ENCODE data around the gene HYDIN. TPM values are rescaled to one million over a fixed set of nuclear protein-coding genes. Genes with fewer than 3 reads are reported as not detected.
A peak's percentile ranks its signal among the peaks of the same experiment; 100 is the strongest.

Gene HYDIN
- total RNA-seq, 1 experiment from 2014 or later = 0.35 TPM

DNA sequence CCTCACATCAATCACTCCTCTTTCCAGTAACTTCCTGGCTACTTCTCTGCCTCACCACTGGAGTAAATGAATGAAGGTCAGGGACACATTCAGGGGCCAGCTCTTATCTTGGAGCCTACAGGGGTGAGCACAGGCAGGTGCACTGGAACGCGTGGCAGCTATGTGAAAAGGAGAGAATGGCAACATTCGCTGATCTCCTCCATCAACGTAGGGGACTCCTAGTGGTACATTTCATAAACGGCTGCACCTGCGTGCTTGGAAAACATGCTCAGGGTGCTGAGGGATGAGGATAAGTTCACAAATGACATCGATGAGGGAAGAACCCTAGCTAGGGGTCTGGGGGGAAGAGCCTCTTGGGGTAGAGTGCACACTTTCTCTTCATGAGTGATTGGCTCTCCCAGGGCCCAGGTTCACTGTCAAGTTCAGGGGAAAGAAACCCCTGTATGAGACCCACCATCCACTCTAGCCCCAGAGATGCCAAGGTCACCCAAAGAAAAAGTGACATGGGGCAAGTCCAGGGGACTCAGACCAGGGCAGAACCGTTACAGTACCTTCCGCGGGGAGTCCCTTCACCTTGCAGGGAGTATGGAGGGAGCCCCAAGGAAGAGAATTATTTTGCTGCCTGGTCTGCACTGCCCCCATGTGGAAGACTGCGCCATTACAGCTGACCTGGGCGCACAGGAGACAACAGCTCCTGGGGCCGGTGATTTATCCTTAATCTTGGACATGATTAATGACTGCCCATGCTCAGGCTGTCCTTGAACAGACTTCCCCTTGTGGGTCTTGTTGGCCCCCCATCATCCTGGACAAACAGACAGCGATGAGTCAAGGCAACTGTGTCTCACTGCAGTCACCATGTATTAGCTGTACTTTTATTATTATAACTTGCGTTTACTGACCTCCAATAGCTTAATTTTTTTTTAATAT, 459.6 kb downstream of the HYDIN start:
- Mint-ChIP-seq H3K4me3 (ENCODE audit: unreplicated experiment) (no peak overlapping the region), H3K9me3 (ENCODE audit: unreplicated experiment) (no peaks in the 10 kb centered on the region), H3K4me1 (ENCODE audit: insufficient read depth, unreplicated experiment) (peaks cover 12% of the 10 kb centered on the region), H3K36me3 (ENCODE audit: insufficient read depth, unreplicated experiment) (peaks cover 38% of the 10 kb centered on the region), H3K27ac (ENCODE audit: low read depth, unreplicated experiment) (no peak overlapping the region), H3K27me3 (ENCODE audit: insufficient read depth, unreplicated experiment) (no peaks in the 10 kb centered on the region)
- DNase-seq (ENCODE audit: unreplicated experiment) = peak; percentile 76
- POLR2A ChIA-PET = interaction anchor here (0.6 to 2.5 kb wide), 14 partner anchors 10 to 750 kb away, joined by 3 to 12 read pairs (median 4); partner anchors contain the start of genes DDX19A, MTSS2 and VAC14
- intact Hi-C loops (cut with micrococcal nuclease) = loop anchor here (1.0 to 10.0 kb wide), 4 partner anchors 56 to 246 kb away; partner anchors contain the start of genes COG4 and SF3B3
- BruUV-seq (replicated peaks) = no TSS peak
- TF ChIP-seq, protein P1, sequence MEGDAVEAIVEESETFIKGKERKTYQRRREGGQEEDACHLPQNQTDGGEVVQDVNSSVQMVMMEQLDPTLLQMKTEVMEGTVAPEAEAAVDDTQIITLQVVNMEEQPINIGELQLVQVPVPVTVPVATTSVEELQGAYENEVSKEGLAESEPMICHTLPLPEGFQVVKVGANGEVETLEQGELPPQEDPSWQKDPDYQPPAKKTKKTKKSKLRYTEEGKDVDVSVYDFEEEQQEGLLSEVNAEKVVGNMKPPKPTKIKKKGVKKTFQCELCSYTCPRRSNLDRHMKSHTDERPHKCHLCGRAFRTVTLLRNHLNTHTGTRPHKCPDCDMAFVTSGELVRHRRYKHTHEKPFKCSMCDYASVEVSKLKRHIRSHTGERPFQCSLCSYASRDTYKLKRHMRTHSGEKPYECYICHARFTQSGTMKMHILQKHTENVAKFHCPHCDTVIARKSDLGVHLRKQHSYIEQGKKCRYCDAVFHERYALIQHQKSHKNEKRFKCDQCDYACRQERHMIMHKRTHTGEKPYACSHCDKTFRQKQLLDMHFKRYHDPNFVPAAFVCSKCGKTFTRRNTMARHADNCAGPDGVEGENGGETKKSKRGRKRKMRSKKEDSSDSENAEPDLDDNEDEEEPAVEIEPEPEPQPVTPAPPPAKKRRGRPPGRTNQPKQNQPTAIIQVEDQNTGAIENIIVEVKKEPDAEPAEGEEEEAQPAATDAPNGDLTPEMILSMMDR (IDR thresholded peaks at IDR 0.05; ENCODE audit: unreplicated experiment) = peak; percentile 96
- CTCF ChIA-PET = interaction anchor here (0.6 to 6.8 kb wide), 64 partner anchors 9 to 821 kb away, joined by 3 to 121 read pairs (median 4); partner anchors contain the start of gene MTSS2

DNA sequence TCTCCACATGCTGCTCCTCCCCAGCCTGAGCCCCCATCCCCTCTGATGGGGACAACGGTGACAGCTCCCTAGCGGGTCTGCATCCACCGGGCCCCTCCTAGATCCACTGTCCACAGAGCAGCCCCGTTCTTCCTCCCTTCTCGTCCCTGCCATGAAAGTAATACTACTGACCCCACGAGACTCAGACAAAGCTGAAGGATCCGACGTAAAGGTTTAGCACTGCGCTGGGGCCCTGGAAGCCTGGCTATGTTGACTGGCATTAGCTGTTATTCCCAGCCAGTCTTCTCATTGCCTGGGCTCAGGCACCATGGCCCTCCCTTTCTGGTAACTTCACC, 460.3 kb downstream of the HYDIN start:
- intact Hi-C loops (cut with micrococcal nuclease) = loop anchor here (2.0 to 10.0 kb wide), 2 partner anchors 85 to 245 kb away; partner anchors contain the start of genes COG4 and SF3B3
- H3K4me1 Mint-ChIP-seq (ENCODE audit: insufficient read depth, unreplicated experiment) = peaks cover 12% of the 10 kb centered on the region
- DNase-seq (ENCODE audit: unreplicated experiment) = no peak
- H3K9me3 Mint-ChIP-seq (ENCODE audit: unreplicated experiment) = no peaks in the 10 kb centered on the region
- H3K27me3 Mint-ChIP-seq (ENCODE audit: insufficient read depth, unreplicated experiment) = no peaks in the 10 kb centered on the region
- CTCF ChIA-PET = interaction anchor here (0.6 to 6.8 kb wide), 41 partner anchors 9 to 408 kb away, joined by 3 to 121 read pairs (median 7); partner anchors contain the start of gene MTSS2
- no TSS peak for BruUV-seq (replicated peaks)
- POLR2A ChIA-PET = interaction anchor here (0.7 to 2.5 kb wide), 6 partner anchors 26 to 751 kb away, joined by 3 to 12 read pairs (median 8); partner anchors contain the start of gene MTSS2
- peaks cover 34% of the 10 kb centered on the region for H3K36me3 Mint-ChIP-seq (ENCODE audit: insufficient read depth, unreplicated experiment)
- H3K27ac Mint-ChIP-seq (ENCODE audit: low read depth, unreplicated experiment) = no peak overlapping the region
- H3K4me3 Mint-ChIP-seq (ENCODE audit: unreplicated experiment) = no peak overlapping the region
- TF ChIP-seq, protein P1 (IDR thresholded peaks at IDR 0.05; ENCODE audit: unreplicated experiment) = no peak

DNA sequence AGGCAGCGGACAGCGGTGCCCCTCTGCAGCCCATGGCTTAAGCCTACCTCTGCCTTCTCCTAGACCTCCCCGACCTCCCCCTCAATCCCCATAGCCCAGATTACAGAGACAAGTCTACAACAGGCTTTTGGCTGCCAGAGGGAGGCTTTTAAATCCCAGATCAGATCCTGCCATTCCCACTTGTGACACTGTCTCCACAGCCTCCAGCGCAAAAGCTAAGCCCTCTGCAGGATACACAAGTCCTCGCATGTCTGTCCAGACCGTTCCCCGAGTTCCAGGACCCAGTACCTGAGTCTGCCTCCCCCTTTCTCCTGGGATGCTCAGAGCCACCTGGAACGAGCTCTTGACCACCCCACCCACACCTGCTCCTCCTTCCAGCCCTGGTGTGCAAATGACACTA, 460.8 kb downstream of the HYDIN start:
- Mint-ChIP-seq H3K27me3 (ENCODE audit: insufficient read depth, unreplicated experiment) (no peaks in the 10 kb centered on the region), H3K9me3 (ENCODE audit: unreplicated experiment) (no peaks in the 10 kb centered on the region), H3K4me3 (ENCODE audit: unreplicated experiment) (no peak overlapping the region), H3K4me1 (ENCODE audit: insufficient read depth, unreplicated experiment) (peaks cover 12% of the 10 kb centered on the region), H3K36me3 (ENCODE audit: insufficient read depth, unreplicated experiment) (peaks cover 38% of the 10 kb centered on the region), H3K27ac (ENCODE audit: low read depth, unreplicated experiment) (no peak overlapping the region)
- CTCF ChIA-PET = interaction anchor here (0.7 to 6.8 kb wide), 29 partner anchors 10 to 407 kb away, joined by 3 to 121 read pairs (median 8); partner anchors contain the start of gene MTSS2
- intact Hi-C loops (cut with micrococcal nuclease) = loop anchor here (2.0 to 10.0 kb wide), 2 partner anchors 85 to 245 kb away; partner anchors contain the start of genes COG4 and SF3B3
- BruUV-seq (replicated peaks) = no TSS peak
- POLR2A ChIA-PET = interaction anchor here (0.9 to 2.5 kb wide), 4 partner anchors 9 to 85 kb away, joined by 3 to 12 read pairs (median 6); partner anchors contain the start of gene MTSS2
- TF ChIP-seq, protein P1 (IDR thresholded peaks at IDR 0.05; ENCODE audit: unreplicated experiment) = no peak
- no peak for DNase-seq (ENCODE audit: unreplicated experiment)

DNA sequence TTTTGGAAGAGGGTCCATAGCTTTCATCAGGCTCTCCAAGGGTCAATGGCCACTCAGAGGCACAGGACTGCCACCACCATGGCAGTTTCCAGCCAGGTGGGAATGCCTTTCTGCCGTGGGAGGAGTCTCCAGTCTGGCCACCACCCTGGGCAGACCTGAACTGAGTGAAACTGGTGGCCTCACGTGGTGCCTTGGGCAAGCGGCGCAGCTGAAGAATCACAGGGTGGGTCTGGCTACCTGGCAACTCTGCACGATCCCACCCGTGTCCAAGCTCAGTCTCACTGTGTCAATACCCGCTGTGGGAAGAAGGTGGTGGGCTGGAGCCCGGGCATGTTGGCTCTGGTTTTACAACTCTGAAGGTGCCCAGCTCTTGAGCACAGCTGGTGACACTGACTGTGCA, 461.4 kb downstream of the HYDIN start:
- H3K9me3 Mint-ChIP-seq (ENCODE audit: unreplicated experiment) = no peaks in the 10 kb centered on the region
- H3K36me3 Mint-ChIP-seq (ENCODE audit: insufficient read depth, unreplicated experiment) = peaks cover 41% of the 10 kb centered on the region
- TF ChIP-seq, protein P1 (IDR thresholded peaks at IDR 0.05; ENCODE audit: unreplicated experiment) = no peak
- H3K27me3 Mint-ChIP-seq (ENCODE audit: insufficient read depth, unreplicated experiment) = no peaks in the 10 kb centered on the region
- ChIA-PET POLR2A (interaction anchor here (0.9 to 2.7 kb wide), 4 partner anchors 10 to 80 kb away, joined by 3 to 8 read pairs (median 5); no protein-coding TSS in a partner anchor), CTCF (interaction anchor here (0.5 to 6.8 kb wide), 15 partner anchors 10 to 327 kb away, joined by 3 to 121 read pairs (median 13); partner anchors contain the start of gene MTSS2)
- intact Hi-C loops (cut with micrococcal nuclease) = no loop called here
- H3K4me3 Mint-ChIP-seq (ENCODE audit: unreplicated experiment) = no peak overlapping the region
- DNase-seq (ENCODE audit: unreplicated experiment) = no peak
- H3K4me1 Mint-ChIP-seq (ENCODE audit: insufficient read depth, unreplicated experiment) = peaks cover 12% of the 10 kb centered on the region
- no peak overlapping the region for H3K27ac Mint-ChIP-seq (ENCODE audit: low read depth, unreplicated experiment)
- BruUV-seq (replicated peaks) = no TSS peak
